Measurements from ENCODE around the gene DBN1. TPM values are rescaled to one million over a fixed set of nuclear protein-coding genes. Genes with fewer than 3 reads are reported as not detected.

The DBN1 gene
- total RNA-seq, 2 donors from 2014 or later, result 9.3 to 18.8 TPM

DNA sequence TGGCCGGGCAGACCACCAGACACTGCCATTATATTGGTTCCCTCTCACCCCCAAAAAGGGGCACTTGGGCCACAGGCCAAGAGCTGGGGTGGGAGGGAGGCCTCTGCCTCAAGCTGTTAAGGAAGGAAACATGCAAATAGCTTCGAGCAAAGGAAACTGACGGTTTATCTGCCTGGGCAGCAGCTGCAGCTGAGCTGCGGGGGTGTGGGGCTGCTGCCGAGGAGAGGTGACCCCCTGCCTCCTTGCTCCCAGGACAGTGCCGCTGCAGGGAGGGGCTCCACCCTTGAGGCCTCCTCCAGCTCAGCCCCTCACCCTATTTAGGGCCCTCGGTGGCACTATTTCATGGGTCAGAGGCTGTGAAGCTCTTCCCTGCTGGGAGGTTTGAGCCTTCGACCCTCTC is 35.4 kb upstream of the DBN1 start:
- no peak for DNase-seq
- Histone ChIP-seq H3K9ac (ENCODE audit: low read depth in 2 of 2, low read length in 2 of 2) (peak overlapping the region; percentile 40 to 56), H3K27me3 (no peaks in the 10 kb centered on the region), H3K4me3 (peak overlapping the region; percentile 30), H3K27ac (peak overlapping the region; percentile 57), H3K36me3 (peaks cover 16% of the 10 kb centered on the region), H3K4me1 (no peaks in the 10 kb centered on the region), H3K9me3 (no peaks in the 10 kb centered on the region)
- TF ChIP-seq, protein P1, sequence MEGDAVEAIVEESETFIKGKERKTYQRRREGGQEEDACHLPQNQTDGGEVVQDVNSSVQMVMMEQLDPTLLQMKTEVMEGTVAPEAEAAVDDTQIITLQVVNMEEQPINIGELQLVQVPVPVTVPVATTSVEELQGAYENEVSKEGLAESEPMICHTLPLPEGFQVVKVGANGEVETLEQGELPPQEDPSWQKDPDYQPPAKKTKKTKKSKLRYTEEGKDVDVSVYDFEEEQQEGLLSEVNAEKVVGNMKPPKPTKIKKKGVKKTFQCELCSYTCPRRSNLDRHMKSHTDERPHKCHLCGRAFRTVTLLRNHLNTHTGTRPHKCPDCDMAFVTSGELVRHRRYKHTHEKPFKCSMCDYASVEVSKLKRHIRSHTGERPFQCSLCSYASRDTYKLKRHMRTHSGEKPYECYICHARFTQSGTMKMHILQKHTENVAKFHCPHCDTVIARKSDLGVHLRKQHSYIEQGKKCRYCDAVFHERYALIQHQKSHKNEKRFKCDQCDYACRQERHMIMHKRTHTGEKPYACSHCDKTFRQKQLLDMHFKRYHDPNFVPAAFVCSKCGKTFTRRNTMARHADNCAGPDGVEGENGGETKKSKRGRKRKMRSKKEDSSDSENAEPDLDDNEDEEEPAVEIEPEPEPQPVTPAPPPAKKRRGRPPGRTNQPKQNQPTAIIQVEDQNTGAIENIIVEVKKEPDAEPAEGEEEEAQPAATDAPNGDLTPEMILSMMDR (IDR thresholded peaks at IDR 0.05), result no peak
- intact Hi-C loops (cut with DNase I), result no loop called here

DNA sequence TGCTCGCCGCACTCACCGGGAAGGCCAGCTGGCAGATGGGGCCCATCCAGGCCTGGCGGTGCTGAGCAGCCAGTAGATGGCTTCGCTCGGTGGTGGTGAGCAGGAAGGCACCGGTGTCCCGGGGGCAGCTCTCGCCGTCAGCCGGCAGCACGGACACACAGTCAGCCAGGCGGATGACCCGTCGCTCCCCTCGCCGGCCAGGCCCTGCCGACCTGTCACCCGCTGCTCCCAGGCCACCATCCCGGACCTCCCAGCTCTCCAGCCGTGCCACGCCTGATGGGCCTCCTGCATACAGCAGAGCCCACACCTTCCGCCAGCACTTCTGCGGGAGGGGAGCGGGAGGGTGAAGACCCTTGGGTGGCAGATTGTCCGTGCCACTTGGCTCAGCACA is 34.8 kb upstream of the DBN1 start:
- Histone ChIP-seq H3K27ac (peak overlapping the region; percentile 57), H3K27me3 (no peaks in the 10 kb centered on the region), H3K9me3 (no peaks in the 10 kb centered on the region), H3K4me1 (no peaks in the 10 kb centered on the region), H3K4me3 (peak overlapping the region; percentile 30), H3K36me3 (peaks cover 13% of the 10 kb centered on the region), H3K9ac (ENCODE audit: low read depth in 2 of 2, low read length in 2 of 2) (peak overlapping the region; percentile 40 to 56)
- TF ChIP-seq, protein P1 (IDR thresholded peaks at IDR 0.05), result no peak
- intact Hi-C loops (cut with DNase I), result no loop called here
- no peak for DNase-seq

DNA sequence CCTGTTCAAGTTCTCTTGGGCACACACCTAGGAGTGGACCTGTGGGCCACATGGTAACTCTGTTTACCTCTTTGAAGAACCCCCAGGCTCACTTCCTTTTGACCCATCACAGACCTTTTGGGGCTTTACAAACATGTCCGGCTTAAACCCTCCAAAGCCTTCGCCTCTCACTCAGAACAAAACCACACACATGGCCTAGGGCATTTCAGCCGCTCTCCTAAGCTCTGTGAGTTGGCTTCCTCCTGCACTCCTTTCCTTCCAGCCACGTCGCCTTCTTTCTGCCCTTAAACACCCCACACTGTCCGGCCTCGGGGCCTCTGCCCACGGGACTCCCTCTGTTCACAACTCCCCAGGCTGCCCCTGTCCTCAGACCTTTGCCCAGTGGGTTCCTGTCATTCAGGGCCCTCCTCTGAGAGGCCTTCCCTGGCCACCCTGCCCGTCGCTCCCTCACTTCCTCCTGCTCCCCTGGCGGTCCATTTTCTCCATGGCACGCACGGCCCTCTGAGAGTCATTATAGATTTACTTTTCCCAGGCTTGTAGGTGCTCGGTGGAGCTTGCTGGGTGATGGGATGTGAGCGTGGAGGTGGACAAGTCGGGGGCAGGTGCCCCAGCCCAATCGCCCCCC is 34.3 kb upstream of the DBN1 start:
- no peaks in the 10 kb centered on the region for H3K9me3 ChIP-seq
- peak overlapping the region in 1 of 2 donors; percentile 56 for H3K9ac ChIP-seq (ENCODE audit: low read depth in 2 of 2, low read length in 2 of 2)
- intact Hi-C loops (cut with DNase I), result no loop called here
- no peaks in the 10 kb centered on the region for H3K27me3 ChIP-seq
- peaks cover 9% of the 10 kb centered on the region for H3K36me3 ChIP-seq
- H3K27ac ChIP-seq, result no peak overlapping the region
- H3K4me1 ChIP-seq, result no peaks in the 10 kb centered on the region
- peak overlapping the region; percentile 30 for H3K4me3 ChIP-seq
- TF ChIP-seq, protein P1 (IDR thresholded peaks at IDR 0.05), result no peak
- DNase-seq, result no peak

DNA sequence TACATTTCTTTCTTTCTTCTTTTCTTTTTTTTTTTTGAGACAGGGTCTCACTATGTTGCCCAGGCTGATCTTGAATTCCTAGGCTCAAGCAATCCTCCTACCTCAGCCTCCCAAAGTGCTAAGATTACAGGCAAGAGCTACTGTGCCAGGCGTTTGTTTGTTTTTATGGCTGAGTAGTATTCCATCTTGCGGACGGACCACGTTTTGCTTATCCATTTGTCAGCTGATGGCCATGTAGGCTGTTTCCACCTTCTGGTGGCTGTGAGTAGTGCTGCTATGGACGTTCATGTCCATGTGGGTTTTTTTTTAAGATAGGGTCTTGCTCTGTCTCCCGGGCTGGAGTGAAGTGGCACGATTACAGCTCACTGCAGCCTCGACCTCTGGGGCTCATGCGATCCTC is 33.7 kb upstream of the DBN1 start:
- Histone ChIP-seq H3K9me3 (no peaks in the 10 kb centered on the region), H3K27ac (no peak overlapping the region), H3K4me1 (no peaks in the 10 kb centered on the region), H3K27me3 (no peaks in the 10 kb centered on the region), H3K9ac (ENCODE audit: low read depth in 2 of 2, low read length in 2 of 2) (no peak overlapping the region), H3K4me3 (no peak overlapping the region), H3K36me3 (peaks cover 9% of the 10 kb centered on the region)
- TF ChIP-seq, protein P1 (IDR thresholded peaks at IDR 0.05), result no peak
- intact Hi-C loops (cut with DNase I), result no loop called here
- no peak for DNase-seq

DNA sequence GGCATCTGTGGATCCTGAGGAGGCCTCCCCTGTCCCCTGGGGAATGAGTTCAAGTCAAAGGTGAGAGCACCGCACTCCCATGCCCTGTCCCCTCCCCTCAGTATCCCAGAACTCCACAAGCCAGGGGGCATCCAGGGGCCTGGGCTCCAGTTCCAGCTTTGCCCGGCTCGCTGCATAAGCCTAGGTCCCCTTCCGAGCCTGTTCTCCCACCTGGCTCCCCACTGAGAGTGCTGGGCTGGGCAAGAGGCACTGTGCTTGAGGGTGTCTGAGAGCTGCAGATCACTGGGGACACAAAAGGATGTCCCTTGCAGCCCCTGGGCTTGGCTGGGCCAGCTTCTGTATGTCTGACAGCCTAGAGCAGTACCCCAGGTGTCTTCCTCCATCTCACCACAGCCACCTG is 31.6 kb upstream of the DBN1 start:
- no peaks in the 10 kb centered on the region for H3K4me1 ChIP-seq
- H3K9ac ChIP-seq (ENCODE audit: low read depth in 2 of 2, low read length in 2 of 2), result no peak overlapping the region
- H3K36me3 ChIP-seq, result no peaks in the 10 kb centered on the region
- H3K27ac ChIP-seq, result no peak overlapping the region
- TF ChIP-seq, protein P1 (IDR thresholded peaks at IDR 0.05), result no peak
- intact Hi-C loops (cut with DNase I), result no loop called here
- no peaks in the 10 kb centered on the region for H3K9me3 ChIP-seq
- H3K27me3 ChIP-seq, result no peaks in the 10 kb centered on the region
- no peak overlapping the region for H3K4me3 ChIP-seq
- DNase-seq, result no peak
